T follicular helper cell (primary cell): ENCODE measurements around the gene OR4C13.
"Not testable (repeated sequence)": the region's sequence is repeated elsewhere in the genome, so short reads cannot be mapped to it uniquely, and the experiment has no call there.

Source experiments
- DNase-seq: peaks from one replicate; pipeline ENCODE4 v3.0.0-alpha.2; 2020; ENCODE audit warnings: low read depth
- total RNA-seq, 2 experiments: gene quantifications; one replicate each; lab custom pipeline; 2026; lab: John Stamatoyannopoulos, UW

OR4C13 gene
- 0 reads per million in 2 experiments for total RNA-seq

DNA sequence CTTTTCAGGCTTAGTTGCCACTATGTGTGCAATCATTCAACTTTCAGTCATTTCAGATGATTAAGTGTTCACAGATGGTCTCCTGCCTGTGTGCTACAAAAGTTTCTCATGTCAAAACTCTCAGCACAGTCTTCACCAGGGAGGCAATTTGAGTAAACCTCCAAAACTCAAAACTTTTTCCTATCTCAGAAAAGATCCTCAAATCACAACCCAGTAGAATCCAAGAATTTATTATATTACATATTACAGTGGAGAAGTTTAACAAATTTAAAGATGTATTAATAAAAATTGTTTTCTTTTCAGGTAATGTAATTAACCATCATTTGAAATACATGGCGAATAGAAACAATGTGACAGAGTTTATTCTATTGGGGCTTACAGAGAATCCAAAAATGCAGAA, at the start of gene OR4C13:
TSS of gene OR4C13 (plus strand) at position 301 of the 400 bp plus-strand sequence. CDS start at position 333, 32 bp downstream.
- no peak for DNase-seq

GRCh38 chr11:49911516-49911915, 40.7 kb upstream of the OR4C13 start:
- not testable (repeated sequence) for DNase-seq

DNA sequence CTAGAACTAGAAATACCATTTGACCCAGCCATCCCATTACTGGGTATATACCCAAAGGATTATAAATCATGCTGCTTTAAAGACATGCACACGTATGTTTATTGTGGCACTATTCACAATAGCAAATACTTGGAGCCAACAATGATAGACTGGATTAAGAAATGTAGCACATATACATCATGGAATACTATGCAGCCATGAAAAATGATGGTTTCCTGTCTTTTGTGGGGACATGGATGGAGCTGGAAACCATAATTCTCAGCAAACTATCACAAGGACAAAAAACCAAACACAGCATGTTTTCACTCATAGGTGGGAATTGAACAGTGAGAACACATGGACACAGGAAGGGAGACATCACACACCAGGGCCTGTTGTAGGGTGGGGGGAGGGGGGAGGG, 3.5 kb upstream of the OR4C13 start:
- DNase-seq: not testable (repeated sequence)

DNA sequence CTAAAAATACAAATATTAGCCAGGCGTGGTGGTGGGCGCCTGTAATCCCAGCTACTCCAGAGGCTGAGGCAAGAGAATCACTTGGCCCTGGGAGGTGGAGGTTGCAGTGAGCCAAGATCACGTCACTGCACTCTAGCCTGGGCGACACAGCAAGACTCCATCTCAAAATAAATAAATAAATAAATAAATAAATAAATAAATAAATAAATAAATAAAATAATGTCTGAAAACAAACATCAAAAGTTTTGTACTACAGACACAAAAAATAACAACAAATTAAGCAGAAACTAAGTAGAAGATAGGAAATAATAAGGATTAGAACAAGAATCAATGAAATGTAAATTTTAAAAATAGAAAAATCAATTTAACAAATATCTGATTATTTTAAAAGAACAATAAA, 21.2 kb downstream of the OR4C13 start:
- DNase-seq: not testable (repeated sequence)

- DNase-seq: not testable (repeated sequence)
These were observed 30.2 kb downstream of the OR4C13 start, which contains the start of gene OR4C12 for GRCh38 chr11:49982435-49982834. Gene OR4C12 (minus strand): TSS chr11:49982535. CDS start chr11:49982501, 34 bp downstream.

GRCh38 chr11:49995565-49995964, 43.4 kb downstream of the OR4C13 start:
- DNase-seq: no peak
